H9 (cell line): ENCODE results near the gene LRP1B. TPM values are rescaled to one million over a fixed set of nuclear protein-coding genes. Genes with fewer than 3 reads are reported as not detected.

Source experiments
- DNase-seq: peaks from one replicate; pipeline ENCODE4 v3.0.0-alpha.2; 2017
- H2AFZ ChIP-seq: one replicate; pipeline ENCODE4 v1.6.1; 2013; ENCODE audit warnings: mild to moderate bottlenecking, low read length, control low read depth, moderate library complexity
- H2AK5ac ChIP-seq: 2 replicates; pipeline ENCODE4 v1.6.1; 2013; ENCODE audit warnings: low read length, control low read depth, mixed read lengths; ENCODE audit not compliant: insufficient read length
- H2BK120ac ChIP-seq: one replicate; pipeline ENCODE4 v1.6.1; 2013; ENCODE audit warnings: low read depth, mild to moderate bottlenecking, low read length, control low read depth, inconsistent platforms; ENCODE audit not compliant: poor library complexity, severe bottlenecking
- H2BK12ac ChIP-seq: 2 replicates; pipeline ENCODE4 v1.6.1; 2013; ENCODE audit warnings: low read length, control low read depth, mixed read lengths, low read depth; ENCODE audit not compliant: insufficient read length
- H2BK15ac ChIP-seq: 2 replicates; pipeline ENCODE4 v1.6.1; 2013; ENCODE audit warnings: low read depth, low read length, control low read depth
- H2BK20ac ChIP-seq: one replicate; pipeline ENCODE4 v1.6.1; 2013; ENCODE audit warnings: low read depth, mild to moderate bottlenecking, low read length, control low read depth, inconsistent platforms; ENCODE audit not compliant: poor library complexity, severe bottlenecking
- H2BK5ac ChIP-seq: 2 replicates; pipeline ENCODE4 v1.6.1; 2013; ENCODE audit warnings: low read length, control low read depth, mixed read lengths; ENCODE audit not compliant: insufficient read length
- H3K14ac ChIP-seq: 2 replicates; pipeline ENCODE4 v1.6.1; 2013; ENCODE audit warnings: low read length, control low read depth; ENCODE audit not compliant: insufficient read depth
- H3K18ac ChIP-seq: 2 replicates; pipeline ENCODE4 v1.6.1; 2013; ENCODE audit warnings: low read depth, mild to moderate bottlenecking, mixed read lengths, low read length, control low read depth; ENCODE audit not compliant: insufficient read length
- H3K23ac ChIP-seq: 2 replicates; pipeline ENCODE4 v1.6.1; 2013; ENCODE audit warnings: low read length, control low read depth, mixed read lengths, low read depth; ENCODE audit not compliant: insufficient read length
- H3K23me2 ChIP-seq: 2 replicates; pipeline ENCODE4 v1.6.1; 2013; ENCODE audit warnings: low read depth, mild to moderate bottlenecking, mixed read lengths, low read length, control low read depth; ENCODE audit not compliant: insufficient read length, poor library complexity, severe bottlenecking
- H3K27ac ChIP-seq: 2 replicates; pipeline ENCODE4 v1.5.1; 2013; ENCODE audit warnings: low read length, control low read depth, mixed read lengths, low read depth; ENCODE audit not compliant: insufficient read length
- H3K27me3 ChIP-seq: 2 replicates; pipeline ENCODE4 v1.6.1; 2013; ENCODE audit warnings: low read length, control low read depth, inconsistent platforms; ENCODE audit not compliant: insufficient read depth
- H3K4ac ChIP-seq: 2 replicates; pipeline ENCODE4 v1.6.1; 2013; ENCODE audit warnings: low read depth, mild to moderate bottlenecking, control low read depth, inconsistent platforms, low read length, moderate library complexity
- H3K4me1 ChIP-seq: 2 replicates; pipeline ENCODE4 v1.6.1; 2013; ENCODE audit warnings: low read length, control low read depth, inconsistent platforms; ENCODE audit not compliant: insufficient read depth
- H3K4me2 ChIP-seq: 2 replicates; pipeline ENCODE4 v1.6.1; 2013; ENCODE audit warnings: low read length, control low read depth, mixed read lengths; ENCODE audit not compliant: insufficient read length, insufficient read depth
- H3K56ac ChIP-seq: 2 replicates; pipeline ENCODE4 v1.6.1; 2013; ENCODE audit warnings: low read depth, mild to moderate bottlenecking, mixed read lengths, low read length, control low read depth; ENCODE audit not compliant: insufficient read length
- H3K79me1 ChIP-seq: 2 replicates; pipeline ENCODE4 v1.6.1; 2013; ENCODE audit warnings: low read depth, mild to moderate bottlenecking, moderate library complexity, low read length, control low read depth, inconsistent platforms; ENCODE audit not compliant: insufficient read depth, poor library complexity, severe bottlenecking
- H3K79me2 ChIP-seq: 2 replicates; pipeline ENCODE4 v1.6.1; 2013; ENCODE audit warnings: low read length, control low read depth, inconsistent platforms; ENCODE audit not compliant: insufficient read depth
- H3K9ac ChIP-seq: 2 replicates; pipeline ENCODE4 v1.6.1; 2013; ENCODE audit warnings: low read length, control low read depth, mixed read lengths; ENCODE audit not compliant: insufficient read length; ENCODE audit errors: extremely low read depth
- H3K9me3 ChIP-seq: one replicate; pipeline ENCODE4 v1.6.1; 2013; ENCODE audit warnings: low read depth, low read length, inconsistent platforms; ENCODE audit not compliant: control insufficient read depth
- H3T11ph ChIP-seq: one replicate; pipeline ENCODE4 v1.6.1; 2013; ENCODE audit warnings: mild to moderate bottlenecking, low read length, control low read depth, inconsistent platforms
- H4K20me1 ChIP-seq: one replicate; pipeline ENCODE4 v1.6.1; 2013; ENCODE audit not compliant: control insufficient read depth, insufficient read length, insufficient read depth
- H4K5ac ChIP-seq: 2 replicates; pipeline ENCODE4 v1.6.1; 2013; ENCODE audit warnings: low read depth, mild to moderate bottlenecking, mixed read lengths, low read length, control low read depth; ENCODE audit not compliant: insufficient read length
- H4K8ac ChIP-seq: replicated peaks from 2 replicates; pipeline ENCODE4 v1.6.1; 2013; ENCODE audit warnings: low read length, control low read depth, mixed read lengths, low read depth; ENCODE audit not compliant: insufficient read length
- H4K91ac ChIP-seq: 2 replicates; pipeline ENCODE4 v1.6.1; 2013; ENCODE audit warnings: low read depth, mild to moderate bottlenecking, moderate library complexity, mixed read lengths, low read length, control low read depth; ENCODE audit not compliant: insufficient read length
- H3K27ac Mint-ChIP-seq, 3 experiments: 2 replicates in 2 of 3; 3 replicates in 1 of 3; pipeline ENCODE4 v1.8.0; 2020 to 2021; ENCODE audit warnings: mixed read lengths in 3 of 3, mild to moderate bottlenecking in 1 of 3, moderate library complexity in 1 of 3
- H3K27me3 Mint-ChIP-seq: 2 replicates; pipeline ENCODE4 v1.8.0; 2021; ENCODE audit warnings: low read depth, mild to moderate bottlenecking, moderate library complexity, mixed read lengths
- H3K36me3 Mint-ChIP-seq, 3 experiments: 2 replicates in 2 of 3; 3 replicates in 1 of 3; pipeline ENCODE4 v1.8.0; 2020 to 2021; ENCODE audit warnings: low read depth in 3 of 3, mixed read lengths in 3 of 3; ENCODE audit not compliant: insufficient read depth in 1 of 3
- H3K4me1 Mint-ChIP-seq, 2 experiments: 2 replicates each; pipeline ENCODE4 v1.8.0; 2020; ENCODE audit warnings: mixed read lengths in 2 of 2
- H3K4me3 Mint-ChIP-seq, 2 experiments: 2 replicates in 1 of 2; 3 replicates in 1 of 2; pipeline ENCODE4 v1.8.0; 2020 to 2021; ENCODE audit warnings: mild to moderate bottlenecking in 2 of 2, mixed read lengths in 2 of 2, moderate library complexity in 1 of 2
- H3K9me3 Mint-ChIP-seq, 2 experiments: 2 replicates in 1 of 2; 3 replicates in 1 of 2; pipeline ENCODE4 v1.8.0; 2020; ENCODE audit warnings: mild to moderate bottlenecking in 2 of 2, mixed read lengths in 2 of 2, moderate library complexity in 1 of 2
- CTCF ChIP-seq: fragments of 200-600 bp; sonication (generic); conservative IDR thresholded peaks from 3 replicates; pipeline ENCODE4 v1.8.0; 2021; ENCODE audit warnings: antibody characterized with exemption, mild to moderate bottlenecking
- WGBS: extraction: QIAGEN DNeasy Blood & Tissue Kit; methylation state at CpG from one replicate; pipeline ENCODE4 v1.1.7; 2013; ENCODE audit warnings: missing lambda C conversion rate, low lambda C conversion rate, mixed read lengths; ENCODE audit not compliant: insufficient read length; ENCODE audit errors: extremely low coverage; 5-methylcytosine and 5-hydroxymethylcytosine counted together
- total RNA-seq: library from RNA; stranded (reverse); gene quantifications from 2 replicates; pipeline ENCODE4 v1.2.1, GENCODE V29; 2021

Gene LRP1B
- total RNA-seq, 1 experiment from 2014 or later: not detected

- Histone ChIP-seq H3K14ac (no peak overlapping the region), H2BK12ac (no peak overlapping the region), H3K27me3 (no peaks in the 10 kb centered on the region), H4K8ac (no peak overlapping the region), H3K9me3 (no peaks in the 10 kb centered on the region), H3T11ph (no peak overlapping the region), H4K5ac (no peak overlapping the region), H3K4ac (no peak overlapping the region), H2AFZ (no peak overlapping the region), H3K79me1 (no peaks in the 10 kb centered on the region), H2BK15ac (no peak overlapping the region), H2BK120ac (no peak overlapping the region), H3K79me2 (no peaks in the 10 kb centered on the region), H2AK5ac (no peak overlapping the region), H3K18ac (no peak overlapping the region), H3K4me2 (no peak overlapping the region), H3K23me2 (no peaks in the 10 kb centered on the region), H2BK20ac (no peak overlapping the region), H3K23ac (no peak overlapping the region), H3K27ac (no peak overlapping the region), H4K20me1 (no peaks in the 10 kb centered on the region), H2BK5ac (no peak overlapping the region), H3K4me1 (no peaks in the 10 kb centered on the region), H3K56ac (no peak overlapping the region), H3K9ac (no peak overlapping the region), H4K91ac (no peak overlapping the region)
- Mint-ChIP-seq H3K9me3 (no peaks in the 10 kb centered on the region), H3K27me3 (no peaks in the 10 kb centered on the region), H3K36me3 (no peaks in the 10 kb centered on the region), H3K4me1 (peaks cover 0 to 4% of the 10 kb centered on the region in 2 experiments; a peak in 1 of 4 replicates), H3K27ac (no peak overlapping the region; a peak in 2 of 7 replicates), H3K4me3 (no peak overlapping the region)
- no CpG with 5 or more reads among the region's 4 CpGs for WGBS
- TF ChIP-seq CTCF: no peak
- no peak for DNase-seq
Observed at GRCh38 chr2:141015341-141016047, 1115.3 kb downstream of the LRP1B start.
